NK-92 (cell line): ENCODE results near the gene FOXL1.

Experiments used
- DNase-seq: peaks from one replicate; lab custom pipeline; 2025; ENCODE audit not compliant: unreplicated experiment; lab: John Stamatoyannopoulos, UW

FOXL1 gene

GRCh38 chr16:86578061-86578599 lies at the start of gene FOXL1:
TSS of gene FOXL1 (plus strand) at chr16:86578549. CDS start at chr16:86578724, 175 bp downstream.
- no peak for DNase-seq

DNA sequence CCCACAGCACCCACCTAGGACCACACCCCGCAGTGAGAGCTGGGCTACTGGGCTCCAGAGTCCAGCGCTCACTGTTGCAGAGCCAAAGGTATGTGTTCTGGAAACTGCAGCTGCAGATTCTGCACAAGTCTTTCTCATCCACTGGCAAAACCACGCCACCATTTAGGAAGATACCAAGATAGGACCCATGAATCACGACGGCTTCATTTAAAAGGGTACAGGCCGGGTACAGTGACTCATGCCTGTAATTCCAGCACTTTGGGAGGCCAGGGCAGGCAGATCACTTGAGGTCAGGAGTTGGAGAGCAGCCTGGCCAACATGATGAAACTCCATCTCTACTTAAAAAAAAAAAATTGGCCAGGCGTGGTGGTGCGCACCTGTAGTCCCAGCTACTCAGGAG lies 49.2 kb upstream of the FOXL1 start:
- no peak for DNase-seq

DNA sequence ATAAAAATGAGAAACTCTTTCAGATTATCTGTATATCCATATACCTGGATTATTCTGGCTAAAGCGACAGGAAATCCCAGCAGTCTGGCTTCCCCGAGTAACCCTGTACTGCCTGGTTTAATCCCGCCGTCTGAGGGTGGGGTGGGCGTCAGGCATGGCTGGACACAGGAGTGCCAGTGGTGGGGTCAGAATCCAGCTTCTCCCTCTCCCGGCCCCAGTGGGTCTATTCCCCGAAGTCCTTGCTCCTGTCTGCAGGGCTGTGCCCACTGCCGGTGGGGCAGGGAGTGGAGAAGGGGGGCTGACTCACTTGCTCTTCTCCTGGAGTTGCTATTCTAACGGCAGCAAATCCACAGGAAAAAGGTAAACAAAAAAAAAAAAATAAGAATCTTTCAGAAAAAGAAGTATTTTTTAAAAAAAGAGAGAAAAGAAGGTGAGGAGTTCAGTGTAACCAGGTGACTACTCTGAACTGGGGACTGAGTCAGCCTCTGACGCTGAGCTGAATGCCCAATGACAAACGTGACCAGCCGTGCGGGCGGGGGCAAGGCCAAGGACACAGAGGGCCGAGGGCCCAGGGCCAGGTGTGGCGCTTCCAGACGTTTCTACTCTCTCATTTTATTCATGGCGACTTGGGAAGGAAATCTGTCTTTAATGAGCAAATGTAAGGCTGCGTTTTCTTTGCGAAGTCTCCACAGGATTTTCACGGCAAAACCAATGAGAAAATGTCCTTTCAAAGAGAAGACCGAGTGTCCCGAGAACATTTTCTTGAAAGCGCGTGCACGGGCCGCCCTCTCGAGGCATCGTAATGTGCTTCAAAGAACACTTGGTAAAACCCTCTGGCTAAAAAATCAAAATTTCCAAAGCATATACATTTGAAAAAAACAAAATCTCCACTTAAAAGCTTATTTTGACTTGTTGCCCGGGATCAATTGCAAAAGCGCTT lies 47.8 kb upstream of the FOXL1 start:
- DNase-seq, result no peak

DNA sequence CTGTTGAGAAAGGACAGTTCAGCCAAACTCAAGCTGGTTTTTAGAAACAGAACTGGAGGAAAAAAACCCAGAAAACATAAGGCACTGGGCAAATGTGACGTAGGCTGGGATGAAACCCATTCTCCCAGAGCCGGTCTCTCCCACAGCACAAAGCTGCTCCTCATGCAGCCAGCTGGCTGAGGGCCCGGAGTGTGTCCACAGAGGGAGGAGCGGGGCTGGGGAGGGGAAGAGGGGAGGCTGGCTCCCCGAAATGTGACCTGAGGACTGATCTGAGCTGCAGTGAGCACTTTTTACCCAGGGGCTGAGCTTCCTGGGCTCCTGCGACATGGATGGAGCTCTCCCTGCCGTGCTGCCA lies 47.2 kb upstream of the FOXL1 start:
- no peak for DNase-seq

- no peak for DNase-seq
Observed at GRCh38 chr16:86531641-86532525, 46.5 kb upstream of the FOXL1 start.

GRCh38 chr16:86532526-86532815 lies 45.9 kb upstream of the FOXL1 start:
- DNase-seq, result no peak

GRCh38 chr16:86533076-86533475 lies 45.3 kb upstream of the FOXL1 start:
- DNase-seq, result no peak

DNA sequence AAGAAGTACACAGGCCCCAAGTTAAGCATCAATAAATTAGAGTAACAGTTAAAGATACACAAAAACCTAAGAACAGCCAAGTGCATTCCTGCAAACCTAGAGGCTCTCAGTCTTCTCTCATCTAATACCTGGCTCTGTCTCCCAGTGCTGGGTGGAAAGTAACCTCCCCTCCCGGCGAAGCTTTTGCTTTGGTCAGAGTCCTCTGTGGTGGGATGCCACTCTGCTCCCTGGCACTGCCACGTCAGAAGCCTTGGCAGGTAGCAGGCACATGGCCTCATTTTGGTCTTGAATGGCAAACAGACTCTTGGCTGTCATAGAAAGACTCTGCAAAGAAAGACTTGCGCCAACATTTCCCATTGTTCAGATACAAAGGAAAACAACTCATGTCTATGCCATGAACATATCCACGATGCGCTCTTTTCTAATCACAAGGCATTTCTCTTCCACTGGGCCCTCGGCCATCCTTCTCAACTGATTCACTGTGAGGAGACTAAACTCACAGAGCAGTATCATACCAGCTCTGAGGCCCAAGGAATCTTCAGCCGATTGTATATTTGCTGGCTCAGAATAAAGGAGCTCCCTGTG lies 44.5 kb upstream of the FOXL1 start:
- DNase-seq, result no peak

DNA sequence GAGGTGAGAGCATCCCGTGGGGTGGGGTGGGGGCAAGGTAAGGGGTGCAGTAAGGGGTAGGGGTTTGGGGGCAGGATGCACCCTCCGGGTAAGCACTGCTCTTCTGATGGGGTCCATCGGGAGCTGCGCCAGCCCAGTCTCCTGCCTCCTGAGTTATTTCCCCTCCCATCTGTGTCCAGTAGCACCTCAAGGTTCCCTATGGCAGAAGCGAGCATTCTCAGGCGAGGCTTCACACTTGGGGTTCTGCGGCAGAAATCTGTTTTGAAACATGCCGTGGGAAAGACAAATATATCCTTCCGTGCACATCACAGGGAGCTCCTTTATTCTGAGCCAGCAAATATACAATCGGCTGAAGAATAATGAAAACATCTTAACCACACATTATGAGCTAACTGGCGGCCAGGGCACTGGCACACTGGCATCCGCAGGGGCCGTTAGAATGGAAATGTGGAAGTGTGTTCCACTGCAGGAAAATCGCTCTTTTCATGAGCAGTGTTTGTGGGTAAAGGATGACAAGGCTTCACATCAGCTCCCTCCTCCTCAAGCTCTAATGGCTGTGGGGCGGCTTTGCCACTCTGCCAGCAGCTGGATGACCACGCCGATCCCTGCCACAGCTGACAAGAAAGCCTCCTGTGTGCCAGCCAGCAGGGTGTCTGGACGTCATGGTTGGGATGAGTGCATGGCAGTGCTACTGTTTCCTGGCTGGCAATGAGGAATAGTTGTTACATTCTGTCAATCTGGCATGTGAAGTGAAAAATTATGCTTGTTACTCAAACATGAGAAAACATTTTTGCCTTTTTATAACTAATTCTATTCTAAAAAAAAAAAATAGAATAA lies 43.4 kb upstream of the FOXL1 start:
- no peak for DNase-seq

DNA sequence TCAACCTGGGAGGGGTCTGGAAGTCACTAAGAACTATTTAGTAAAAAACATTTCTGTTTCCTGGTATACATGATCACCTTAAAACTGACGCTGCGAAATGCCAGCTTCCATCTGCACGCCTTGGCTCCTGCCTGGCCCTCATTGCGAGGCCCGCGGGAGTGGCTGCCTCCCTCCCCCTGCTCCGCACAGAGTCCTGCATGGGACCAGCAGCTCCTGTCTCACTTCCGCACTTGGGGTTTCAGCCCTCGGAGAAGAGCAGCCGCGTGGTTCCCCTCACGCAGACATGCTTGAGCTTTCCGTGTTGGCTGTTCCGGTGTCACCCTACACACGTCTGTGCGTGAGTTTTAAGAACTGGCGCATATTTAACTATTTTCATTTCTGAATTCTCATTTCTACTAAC lies 41.7 kb upstream of the FOXL1 start:
- no peak for DNase-seq

DNA sequence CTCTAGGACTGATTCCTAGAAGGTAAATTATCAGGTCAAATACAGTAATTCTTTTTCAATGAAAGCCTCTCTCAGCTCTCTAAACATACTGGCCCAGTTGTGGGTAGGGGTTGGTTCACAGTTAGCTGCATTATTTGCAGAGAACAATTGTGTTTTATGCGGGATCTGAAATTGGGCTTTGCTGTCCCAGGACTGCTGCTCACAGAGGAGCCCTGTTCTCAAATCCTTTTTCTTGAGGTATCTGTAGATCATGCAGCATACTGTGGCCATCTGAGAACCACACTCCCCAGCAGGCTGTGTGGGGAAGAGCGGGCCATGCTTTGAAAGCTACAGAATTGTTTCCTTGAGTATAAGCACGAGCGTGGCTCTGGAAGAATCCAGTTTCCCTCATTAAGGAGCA lies 40.9 kb upstream of the FOXL1 start:
- DNase-seq, result no peak

DNA sequence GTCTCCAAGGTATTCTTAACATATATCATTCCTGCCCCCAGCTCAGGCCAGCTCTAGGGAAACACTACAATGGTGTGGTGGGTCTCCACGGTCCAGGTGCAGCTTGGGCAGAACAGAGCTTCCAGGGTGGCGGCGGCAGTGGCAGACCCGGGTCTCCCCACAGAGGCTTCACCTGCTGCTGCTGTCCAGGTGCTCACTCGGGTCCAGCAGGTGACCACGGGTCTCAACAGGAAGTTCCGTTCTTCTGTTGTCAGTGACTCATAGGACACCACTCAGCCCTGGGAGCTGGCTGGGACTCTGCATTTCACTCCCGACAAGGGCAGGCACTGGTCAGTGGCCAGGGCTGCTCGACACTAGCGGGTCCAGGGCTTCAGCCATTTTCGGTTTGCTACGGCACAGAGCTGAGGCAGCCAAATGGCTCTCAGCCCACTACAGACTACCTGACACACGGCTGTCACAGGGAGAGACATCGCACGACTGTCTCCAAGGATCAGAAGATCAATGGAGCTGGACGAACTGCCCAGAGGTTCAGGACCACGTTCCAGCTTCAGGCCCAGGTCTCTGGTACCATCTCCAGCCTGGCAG lies 40.1 kb upstream of the FOXL1 start:
- no peak for DNase-seq

GRCh38 chr16:86540894-86541293 lies 37.5 kb upstream of the FOXL1 start:
- DNase-seq, result no peak

GRCh38 chr16:86541560-86541959 lies 36.8 kb upstream of the FOXL1 start:
- no peak for DNase-seq

- DNase-seq, result no peak
Observed at GRCh38 chr16:86542756-86543750, 35.3 kb upstream of the FOXL1 start.

- no peak for DNase-seq
Observed at GRCh38 chr16:86545481-86545880, 32.9 kb upstream of the FOXL1 start.

- DNase-seq, result no peak
Observed at GRCh38 chr16:86545954-86546637, 32.3 kb upstream of the FOXL1 start.

DNA sequence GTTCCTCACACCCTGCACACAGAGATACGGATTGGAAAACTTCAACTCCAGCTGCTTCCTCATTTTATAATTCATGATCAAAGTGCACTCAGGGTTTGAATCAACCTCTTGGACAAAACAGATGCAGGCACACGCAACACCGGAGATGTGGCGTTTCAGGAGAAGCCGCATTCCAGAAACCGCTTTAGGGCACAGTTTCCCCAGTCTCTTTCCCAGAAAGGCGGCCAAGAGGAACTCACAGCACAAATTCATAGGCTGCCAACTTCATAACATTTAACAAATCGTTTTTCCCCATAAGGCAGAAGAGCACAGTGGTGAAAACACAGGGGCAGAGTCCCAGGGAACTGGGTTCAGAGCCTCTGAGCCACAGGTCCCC lies 31.7 kb upstream of the FOXL1 start:
- no peak for DNase-seq

- no peak for DNase-seq
Observed at GRCh38 chr16:86547286-86547685, 31.1 kb upstream of the FOXL1 start.
